ENCODE results near the gene REELD1.

The REELD1 gene

GRCh38 chr4:146214238-146214637, at the start of gene REELD1:
Gene REELD1, plus strand, starts transcription at chr4:146214538. Its CDS starts 2,415 bp downstream, at chr4:146216953.
- DNase-seq = no peak

- DNase-seq = no peak
Measured at GRCh38 chr4:146165221-146165620, 49.1 kb upstream of the REELD1 start.

- no peak for DNase-seq
Measured at GRCh38 chr4:146165840-146166239, 48.5 kb upstream of the REELD1 start.

- no peak for DNase-seq
Measured at GRCh38 chr4:146170149-146170548, 44.2 kb upstream of the REELD1 start.

GRCh38 chr4:146175541-146176453, 38.5 kb upstream of the REELD1 start, which contains the start of gene LSM6:
Gene LSM6, plus strand, starts transcription at chr4:146175718. Its CDS starts 7,204 bp downstream, at chr4:146182922.
- peak; percentile 93 for DNase-seq

GRCh38 chr4:146176891-146177290, 37.4 kb upstream of the REELD1 start:
- no peak for DNase-seq

- no peak for DNase-seq
Measured at GRCh38 chr4:146178126-146178525, 36.2 kb upstream of the REELD1 start.

- no peak for DNase-seq
Measured at GRCh38 chr4:146179784-146180370, 34.5 kb upstream of the REELD1 start.

- no peak for DNase-seq
Measured at GRCh38 chr4:146182443-146182842, 31.9 kb upstream of the REELD1 start.

- no peak for DNase-seq
Measured at GRCh38 chr4:146183209-146183608, 31.1 kb upstream of the REELD1 start.

GRCh38 chr4:146186041-146186440, 28.3 kb upstream of the REELD1 start:
- no peak for DNase-seq

GRCh38 chr4:146186596-146186995, 27.7 kb upstream of the REELD1 start:
- no peak for DNase-seq

- DNase-seq = no peak
Measured at GRCh38 chr4:146190456-146190855, 23.9 kb upstream of the REELD1 start.

- no peak for DNase-seq
Measured at GRCh38 chr4:146191766-146192458, 22.4 kb upstream of the REELD1 start.

GRCh38 chr4:146193628-146194027, 20.7 kb upstream of the REELD1 start:
- DNase-seq = no peak

- no peak for DNase-seq
Measured at GRCh38 chr4:146194212-146194611, 20.1 kb upstream of the REELD1 start.

- DNase-seq = no peak
Measured at GRCh38 chr4:146202665-146203064, 11.7 kb upstream of the REELD1 start.

GRCh38 chr4:146207410-146207809, 6.9 kb upstream of the REELD1 start:
- DNase-seq = no peak

- DNase-seq = no peak
Measured at GRCh38 chr4:146210890-146211289, 3.4 kb upstream of the REELD1 start.

GRCh38 chr4:146211440-146211839, 2.9 kb upstream of the REELD1 start:
- no peak for DNase-seq

- DNase-seq = no peak
Measured at GRCh38 chr4:146212781-146213180, 1.6 kb upstream of the REELD1 start.

- no peak for DNase-seq
Measured at GRCh38 chr4:146222313-146222712, 8.0 kb downstream of the REELD1 start.

- no peak for DNase-seq
Measured at GRCh38 chr4:146224326-146224966, 10.1 kb downstream of the REELD1 start.

Data from right forelimb (tissue), 1 donor.